Colonic mucosa (tissue), 4 donors: ENCODE results near the gene ARL5B. TPM values are rescaled to one million over a fixed set of nuclear protein-coding genes. Genes with fewer than 3 reads are reported as not detected.

Experiments
- DNase-seq: peaks from one replicate; pipeline ENCODE4 v3.0.0-alpha.2; 2020
- H3K27ac ChIP-seq: fragments of 200-600 bp; one replicate; pipeline ENCODE4 v1.8.0; 2021
- H3K27me3 ChIP-seq: fragments of 200-600 bp; one replicate; pipeline ENCODE4 v1.8.0; 2021
- H3K36me3 ChIP-seq: fragments of 200-600 bp; one replicate; pipeline ENCODE4 v1.8.0; 2021
- H3K4me1 ChIP-seq: fragments of 200-600 bp; one replicate; pipeline ENCODE4 v1.8.0; 2021; ENCODE audit warnings: mild to moderate bottlenecking
- H3K4me3 ChIP-seq: fragments of 200-600 bp; one replicate; pipeline ENCODE4 v1.8.0; 2021
- H3K9ac ChIP-seq, 2 donors: one replicate each; pipeline ENCODE4 v1.7.0; 2013; ENCODE audit warnings: control low read depth in 2 of 2, low read depth in 2 of 2, low read length in 2 of 2
- H3K9me3 ChIP-seq: fragments of 200-600 bp; one replicate; pipeline ENCODE4 v1.8.0; 2021
- intact Hi-C: fragments of 100-400 bp; cut with DNase I; formaldehyde crosslinking; loops from one replicate; pipeline ENCODE4 v1.14.1; 2022
- total RNA-seq, 2 donors: library from RNA; stranded (reverse); fragmentation: NEBNext Ultra II Directional in 1 of 2; extraction: Animal tissue kit (Norgen Biotek cat#: 25700) in 1 of 2; gene quantifications; one replicate each; pipeline ENCODE4 v1.2.1, GENCODE V29; 2021
- TF ChIP-seq, protein P1 (sequence below): fragments of 200-600 bp; IDR thresholded peaks from one replicate; pipeline ENCODE4 v1.8.0; 2022; ENCODE audit warnings: antibody characterized with exemption, mild to moderate bottlenecking
- donor health status: healthy.
- donor health status: DM: no; HTN: no; CAD: no.
- donor health status: DM: no; HTN: no; CAD: no.

ARL5B gene
- total RNA-seq, 2 donors from 2014 or later = 14.0 to 31.2 TPM

DNA sequence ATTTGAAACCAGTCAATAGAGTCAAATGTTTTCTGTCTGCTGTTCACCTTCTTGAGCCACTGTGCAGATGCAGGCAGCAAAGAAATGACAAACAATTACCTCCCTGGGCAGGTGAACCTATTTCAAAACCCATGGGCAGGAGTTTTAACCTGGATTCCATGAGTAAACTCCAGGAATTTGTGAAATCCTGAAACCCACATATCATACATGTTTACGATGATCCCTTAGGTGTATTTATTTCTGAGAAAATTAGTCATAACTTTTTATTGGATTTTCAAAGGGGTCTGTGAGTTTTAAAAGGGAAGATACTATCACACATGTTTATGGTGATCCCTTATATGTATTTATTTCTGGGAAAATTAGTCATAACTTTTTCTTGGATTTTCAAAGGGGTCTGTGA lies 59.8 kb downstream of the ARL5B start:
- Histone ChIP-seq H3K9ac (no peak overlapping the region), H3K27me3 (no peaks in the 10 kb centered on the region), H3K27ac (no peak overlapping the region), H3K4me1 (no peaks in the 10 kb centered on the region), H3K4me3 (no peak overlapping the region), H3K36me3 (no peaks in the 10 kb centered on the region), H3K9me3 (no peaks in the 10 kb centered on the region)
- DNase-seq = no peak
- TF ChIP-seq, protein P1, sequence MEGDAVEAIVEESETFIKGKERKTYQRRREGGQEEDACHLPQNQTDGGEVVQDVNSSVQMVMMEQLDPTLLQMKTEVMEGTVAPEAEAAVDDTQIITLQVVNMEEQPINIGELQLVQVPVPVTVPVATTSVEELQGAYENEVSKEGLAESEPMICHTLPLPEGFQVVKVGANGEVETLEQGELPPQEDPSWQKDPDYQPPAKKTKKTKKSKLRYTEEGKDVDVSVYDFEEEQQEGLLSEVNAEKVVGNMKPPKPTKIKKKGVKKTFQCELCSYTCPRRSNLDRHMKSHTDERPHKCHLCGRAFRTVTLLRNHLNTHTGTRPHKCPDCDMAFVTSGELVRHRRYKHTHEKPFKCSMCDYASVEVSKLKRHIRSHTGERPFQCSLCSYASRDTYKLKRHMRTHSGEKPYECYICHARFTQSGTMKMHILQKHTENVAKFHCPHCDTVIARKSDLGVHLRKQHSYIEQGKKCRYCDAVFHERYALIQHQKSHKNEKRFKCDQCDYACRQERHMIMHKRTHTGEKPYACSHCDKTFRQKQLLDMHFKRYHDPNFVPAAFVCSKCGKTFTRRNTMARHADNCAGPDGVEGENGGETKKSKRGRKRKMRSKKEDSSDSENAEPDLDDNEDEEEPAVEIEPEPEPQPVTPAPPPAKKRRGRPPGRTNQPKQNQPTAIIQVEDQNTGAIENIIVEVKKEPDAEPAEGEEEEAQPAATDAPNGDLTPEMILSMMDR = no peak
- intact Hi-C loops = no loop called here

- no peaks in the 10 kb centered on the region for H3K36me3 ChIP-seq
- H3K4me3 ChIP-seq = no peak overlapping the region
- H3K27me3 ChIP-seq = no peaks in the 10 kb centered on the region
- TF ChIP-seq, protein P1 = no peak
- H3K9ac ChIP-seq = no peak overlapping the region
- no peak overlapping the region for H3K27ac ChIP-seq
- H3K4me1 ChIP-seq = no peaks in the 10 kb centered on the region
- no peak for DNase-seq
- H3K9me3 ChIP-seq = no peaks in the 10 kb centered on the region
- intact Hi-C loops = no loop called here
Measured at GRCh38 chr10:18719811-18720210, 60.6 kb downstream of the ARL5B start.

DNA sequence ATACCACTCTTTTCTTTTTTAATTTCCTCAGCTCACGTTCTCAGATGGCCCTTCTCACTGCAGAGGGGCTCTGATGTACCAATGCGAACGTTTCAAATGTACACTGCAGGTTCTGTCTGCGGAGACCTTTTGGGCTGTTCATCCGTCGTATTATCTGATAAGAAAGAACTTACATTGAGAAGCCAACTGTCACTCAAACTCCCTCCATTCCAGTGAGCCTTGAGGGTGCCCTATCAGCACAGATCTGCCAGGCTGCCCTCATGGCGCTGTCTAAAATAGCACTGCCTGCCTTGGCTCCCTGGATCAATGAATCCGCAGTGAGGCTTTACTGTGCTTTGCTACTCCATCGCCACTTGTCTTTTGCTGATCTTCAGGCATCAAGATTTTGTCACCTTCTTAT lies 61.8 kb downstream of the ARL5B start:
- Histone ChIP-seq H3K4me3 (no peak overlapping the region), H3K9ac (no peak overlapping the region), H3K4me1 (no peaks in the 10 kb centered on the region), H3K27ac (no peak overlapping the region), H3K9me3 (no peaks in the 10 kb centered on the region), H3K27me3 (no peaks in the 10 kb centered on the region), H3K36me3 (no peaks in the 10 kb centered on the region)
- DNase-seq = no peak
- TF ChIP-seq, protein P1 = no peak
- intact Hi-C loops = no loop called here

DNA sequence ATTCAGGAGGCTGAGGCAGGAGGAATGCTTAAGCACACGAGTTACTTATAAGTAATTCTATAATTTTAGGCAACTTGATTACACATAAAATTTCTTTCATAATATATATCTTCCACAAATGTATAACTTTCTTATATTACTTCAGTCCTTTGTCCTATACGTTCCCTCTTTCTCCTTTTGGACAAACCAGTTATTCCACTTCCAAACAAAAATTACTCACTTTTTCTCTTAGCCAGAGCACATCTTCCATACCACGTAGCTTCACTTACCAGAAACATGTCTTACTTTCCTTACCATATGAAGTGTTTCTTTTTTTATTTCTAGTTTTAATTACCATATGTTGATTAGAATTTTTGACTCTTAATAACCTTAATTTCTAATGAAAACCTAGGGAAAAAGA lies 64.6 kb downstream of the ARL5B start:
- Histone ChIP-seq H3K27ac (no peak overlapping the region), H3K4me1 (no peaks in the 10 kb centered on the region), H3K9me3 (no peaks in the 10 kb centered on the region), H3K36me3 (no peaks in the 10 kb centered on the region), H3K9ac (no peak overlapping the region), H3K27me3 (no peaks in the 10 kb centered on the region), H3K4me3 (no peak overlapping the region)
- TF ChIP-seq, protein P1 = no peak
- intact Hi-C loops = no loop called here
- no peak for DNase-seq

Other genes starting within 250 kb of the ARL5B start
- gene NSUN6, start 7.8 kb upstream of the ARL5B start, total RNA-seq = 10 to 100 TPM in 1 of 2 donors, 1 to 10 TPM in 1; 8.3 to 13.1 TPM